CD8-positive, alpha-beta memory T cell (primary cell): ENCODE data around the gene SLC25A30. TPM values are rescaled to one million over a fixed set of nuclear protein-coding genes. Genes with fewer than 3 reads are reported as not detected.
A peak's percentile ranks its signal among the peaks of the same experiment; 100 is the strongest.
"Not testable (repeated sequence)": the region's sequence is repeated elsewhere in the genome, so short reads cannot be mapped to it uniquely, and the experiment has no call there.

Experiments
- CTCF ChIA-PET: fragments of 350-600 bp; sonication (Branson Sonifier 250); formaldehyde crosslinking; loops from one replicate; lab custom pipeline; 2021; ENCODE audit warnings: antibody characterized with exemption; lab: Charles Lee
- POLR2A ChIA-PET: fragments of 350-600 bp; sonication (Branson Sonifier 250); formaldehyde crosslinking; loops from one replicate; lab custom pipeline; 2021; ENCODE audit warnings: antibody characterized with exemption; lab: Charles Lee
- DNase-seq, 5 donors: peaks; one replicate each; pipeline versions ENCODE4 v3.0.0 to v3.0.0-alpha.2; 2020 to 2022; ENCODE audit warnings: mixed read lengths in 1 of 5
- H3K27ac ChIP-seq: one replicate; pipeline ENCODE4 v1.7.0; 2013; ENCODE audit warnings: low read depth, mild to moderate bottlenecking, low read length, moderate library complexity
- H3K27me3 ChIP-seq: 2 replicates; pipeline ENCODE4 v1.7.0; 2013; ENCODE audit warnings: low read length, mild to moderate bottlenecking; ENCODE audit not compliant: insufficient read depth, poor library complexity, severe bottlenecking
- H3K36me3 ChIP-seq: 2 replicates; pipeline ENCODE4 v1.7.0; 2013; ENCODE audit warnings: mild to moderate bottlenecking, low read length, moderate library complexity; ENCODE audit not compliant: insufficient read depth
- H3K4me1 ChIP-seq: 2 replicates; pipeline ENCODE4 v1.7.0; 2013; ENCODE audit warnings: mild to moderate bottlenecking, low read length, moderate library complexity; ENCODE audit not compliant: insufficient read depth
- H3K4me3 ChIP-seq: 2 replicates; pipeline ENCODE4 v1.7.0; 2013; ENCODE audit warnings: mild to moderate bottlenecking, low read length
- H3K9me3 ChIP-seq: 2 replicates; pipeline ENCODE4 v1.7.0; 2013; ENCODE audit warnings: mild to moderate bottlenecking, low read length
- H3K27ac Mint-ChIP-seq, 8 donors: one replicate each; pipeline ENCODE4 v1.8.0; 2020 to 2021; ENCODE audit warnings: mixed read lengths in 8 of 8, mild to moderate bottlenecking in 6 of 8, inconsistent platforms in 3 of 8, moderate library complexity in 3 of 8
- H3K27me3 Mint-ChIP-seq, 2 donors: one replicate each; pipeline ENCODE4 v1.8.0; 2020 to 2021; ENCODE audit warnings: mixed read lengths in 2 of 2, mild to moderate bottlenecking in 1 of 2, moderate library complexity in 1 of 2
- H3K36me3 Mint-ChIP-seq, 3 donors: one replicate each; pipeline ENCODE4 v1.8.0; 2020 to 2021; ENCODE audit warnings: mixed read lengths in 3 of 3, inconsistent platforms in 1 of 3, mild to moderate bottlenecking in 1 of 3
- H3K4me1 Mint-ChIP-seq, 3 donors: one replicate each; pipeline ENCODE4 v1.8.0; 2020 to 2021; ENCODE audit warnings: mixed read lengths in 3 of 3, inconsistent platforms in 1 of 3, mild to moderate bottlenecking in 1 of 3
- H3K4me3 Mint-ChIP-seq, 7 donors: one replicate each; pipeline ENCODE4 v1.8.0; 2020 to 2021; ENCODE audit warnings: mixed read lengths in 7 of 7, mild to moderate bottlenecking in 6 of 7, moderate library complexity in 4 of 7, inconsistent platforms in 2 of 7
- H3K9me3 Mint-ChIP-seq, 5 donors: one replicate each; pipeline ENCODE4 v1.8.0; 2020 to 2022; ENCODE audit warnings: mixed read lengths in 5 of 5, mild to moderate bottlenecking in 3 of 5, moderate library complexity in 2 of 5, inconsistent platforms in 1 of 5
- polyA plus RNA-seq: library from polyadenylated mRNA; unstranded; fragments of 300-500 nt; fragmentation: Illumina TruSeq; gene quantifications from one replicate; pipeline ENCODE4 v1.2.3, GENCODE V29; 2021
- total RNA-seq, 2 experiments: library from RNA; stranded (reverse); gene quantifications; one replicate each; pipeline ENCODE4 v1.2.3, GENCODE V29; 2021

SLC25A30 gene
- total and polyA plus RNA-seq, 3 experiments from 2014 or later = 1.7 to 29.8 (median 27.2) TPM

GRCh38 chr13:45388664-45389063 is 29.5 kb downstream of the SLC25A30 start:
- POLR2A ChIA-PET = interaction anchor here (0.6 kb wide), 1 partner anchor 110 kb away, joined by 5 read pairs; no protein-coding TSS in a partner anchor
- H3K4me3 Mint-ChIP-seq = no peak overlapping the region
- H3K4me1 ChIP-seq = no peaks in the 10 kb centered on the region
- H3K36me3 ChIP-seq = no peaks in the 10 kb centered on the region
- H3K4me3 ChIP-seq = no peak overlapping the region
- H3K9me3 Mint-ChIP-seq = no peaks in the 10 kb centered on the region
- CTCF ChIA-PET = interaction anchor here (1.9 to 2.0 kb wide), 2 partner anchors 18 to 20 kb away, joined by 4 to 14 read pairs; no protein-coding TSS in a partner anchor
- DNase-seq = no peak
- no peaks in the 10 kb centered on the region for H3K27me3 ChIP-seq
- no peaks in the 10 kb centered on the region for H3K9me3 ChIP-seq
- H3K27me3 Mint-ChIP-seq = no peaks in the 10 kb centered on the region
- H3K36me3 Mint-ChIP-seq = peaks cover 0 to 51% (median 15%) of the 10 kb centered on the region in 3 donors
- H3K27ac ChIP-seq = no peak overlapping the region
- H3K27ac Mint-ChIP-seq = no peak overlapping the region
- peaks cover 6 to 13% (median 6%) of the 10 kb centered on the region in 3 donors for H3K4me1 Mint-ChIP-seq

GRCh38 chr13:45386892-45387575 is 31.1 kb downstream of the SLC25A30 start:
- H3K27ac ChIP-seq, H3K9me3 ChIP-seq, H3K36me3 ChIP-seq, H3K4me1 ChIP-seq, DNase-seq, H3K9me3 Mint-ChIP-seq, H3K4me3 ChIP-seq, H3K27me3 ChIP-seq, H3K27me3 Mint-ChIP-seq: not testable (repeated sequence)
- POLR2A ChIA-PET = interaction anchor here (0.6 kb wide), 1 partner anchor 12 kb away, joined by 6 read pairs; no protein-coding TSS in a partner anchor
- Mint-ChIP-seq H3K27ac (peak overlapping the region in 2 of 8 donors; percentile 31 to 72), H3K4me3 (peak overlapping the region in 1 of 7 donors; percentile 49), H3K4me1 (peaks cover 6 to 13% (median 6%) of the 10 kb centered on the region in 3 donors), H3K36me3 (peaks cover 0 to 46% (median 14%) of the 10 kb centered on the region in 3 donors)
- CTCF ChIA-PET = interaction anchor here (1.9 to 2.0 kb wide), 2 partner anchors 16 to 18 kb away, joined by 4 to 14 read pairs; no protein-coding TSS in a partner anchor

- peaks cover 6 to 13% (median 6%) of the 10 kb centered on the region in 3 donors for H3K4me1 Mint-ChIP-seq
- CTCF ChIA-PET = interaction anchor here (2.7 kb wide), 1 partner anchor 14 kb away, joined by 10 read pairs; no protein-coding TSS in a partner anchor
- H3K4me3 ChIP-seq = no peak overlapping the region
Measured at GRCh38 chr13:45385907-45386553, 32.1 kb downstream of the SLC25A30 start.

GRCh38 chr13:45385320-45385719 is 32.9 kb downstream of the SLC25A30 start:
- Histone ChIP-seq H3K36me3 (no peaks in the 10 kb centered on the region), H3K9me3 (no peaks in the 10 kb centered on the region), H3K27ac (no peak overlapping the region), H3K27me3 (no peaks in the 10 kb centered on the region), H3K4me1 (no peaks in the 10 kb centered on the region), H3K4me3 (no peak overlapping the region)
- Mint-ChIP-seq H3K9me3 (no peaks in the 10 kb centered on the region), H3K4me1 (peaks cover 6 to 13% (median 6%) of the 10 kb centered on the region in 3 donors), H3K27ac (no peak overlapping the region), H3K36me3 (peaks cover 0 to 35% (median 8%) of the 10 kb centered on the region in 3 donors), H3K27me3 (no peaks in the 10 kb centered on the region), H3K4me3 (no peak overlapping the region)
- ChIA-PET POLR2A (no interaction called here), CTCF (interaction anchor here (2.7 kb wide), 1 partner anchor 14 kb away, joined by 10 read pairs; no protein-coding TSS in a partner anchor)
- DNase-seq = no peak

More at GRCh38 chr13:45385907-45386553, 32.1 kb downstream of the SLC25A30 start:
- no peaks in the 10 kb centered on the region for H3K9me3 Mint-ChIP-seq
- DNase-seq = no peak
- no peaks in the 10 kb centered on the region for H3K4me1 ChIP-seq
- H3K9me3 ChIP-seq = no peaks in the 10 kb centered on the region
- peaks cover 0 to 42% (median 10%) of the 10 kb centered on the region in 3 donors for H3K36me3 Mint-ChIP-seq
- no peaks in the 10 kb centered on the region for H3K36me3 ChIP-seq
- no peaks in the 10 kb centered on the region for H3K27me3 ChIP-seq
- H3K27ac ChIP-seq = no peak overlapping the region
- H3K27ac Mint-ChIP-seq = peak overlapping the region in 2 of 8 donors; percentile 32 to 72
- POLR2A ChIA-PET = no interaction called here
- no peak overlapping the region for H3K4me3 Mint-ChIP-seq
- H3K27me3 Mint-ChIP-seq = no peaks in the 10 kb centered on the region

- Histone ChIP-seq H3K4me1 (no peaks in the 10 kb centered on the region), H3K36me3 (no peaks in the 10 kb centered on the region), H3K9me3 (no peaks in the 10 kb centered on the region), H3K27ac (no peak overlapping the region), H3K27me3 (no peaks in the 10 kb centered on the region), H3K4me3 (no peak overlapping the region)
- CTCF ChIA-PET = interaction anchor here (2.7 kb wide), 1 partner anchor 13 kb away, joined by 10 read pairs; no protein-coding TSS in a partner anchor
- POLR2A ChIA-PET = no interaction called here
- DNase-seq = no peak
- Mint-ChIP-seq H3K27ac (peak overlapping the region in 2 of 8 donors; percentile 36 to 62), H3K4me1 (peaks cover 6 to 13% (median 6%) of the 10 kb centered on the region in 3 donors), H3K4me3 (no peak overlapping the region), H3K9me3 (no peaks in the 10 kb centered on the region), H3K27me3 (no peaks in the 10 kb centered on the region), H3K36me3 (peaks cover 0 to 33% (median 8%) of the 10 kb centered on the region in 3 donors)
Measured at GRCh38 chr13:45384474-45385174, 33.5 kb downstream of the SLC25A30 start.

- H3K4me3 Mint-ChIP-seq, H3K9me3 Mint-ChIP-seq, H3K4me3 ChIP-seq, H3K9me3 ChIP-seq, DNase-seq, H3K27me3 Mint-ChIP-seq, H3K27ac ChIP-seq, POLR2A ChIA-PET, H3K27ac Mint-ChIP-seq, CTCF ChIA-PET, H3K4me1 ChIP-seq, H3K27me3 ChIP-seq, H3K36me3 ChIP-seq: not testable (repeated sequence)
- peaks cover 6 to 12% (median 6%) of the 10 kb centered on the region in 3 donors for H3K4me1 Mint-ChIP-seq
- H3K36me3 Mint-ChIP-seq = peaks cover 0 to 26% (median 8%) of the 10 kb centered on the region in 3 donors
Measured at GRCh38 chr13:45382739-45383138, 35.4 kb downstream of the SLC25A30 start.

- H3K4me1 ChIP-seq = no peaks in the 10 kb centered on the region
- no peak overlapping the region for H3K27ac ChIP-seq
- Mint-ChIP-seq H3K4me3 (no peak overlapping the region), H3K27me3 (no peaks in the 10 kb centered on the region), H3K4me1 (peaks cover 0 to under 1% (median 0%) of the 10 kb centered on the region in 3 donors), H3K9me3 (no peaks in the 10 kb centered on the region), H3K27ac (no peak overlapping the region), H3K36me3 (peaks cover 0 to 20% (median 4%) of the 10 kb centered on the region in 3 donors)
- H3K36me3 ChIP-seq = no peaks in the 10 kb centered on the region
- peak in 1 of 5 donors; percentile 41 for DNase-seq
- ChIA-PET CTCF (no interaction called here), POLR2A (no interaction called here)
- H3K4me3 ChIP-seq = no peak overlapping the region
- H3K9me3 ChIP-seq = no peaks in the 10 kb centered on the region
- no peaks in the 10 kb centered on the region for H3K27me3 ChIP-seq
Measured at GRCh38 chr13:45381196-45381595, 37.0 kb downstream of the SLC25A30 start.
